DND-41 (cell line): ENCODE results near the gene CARD10.

Experiments used
- ATAC-seq: fragments of 200-7000 bp; cut with Tn5 transposase; 3 replicates; pipeline ENCODE4 v1.9.1; 2021; ENCODE audit warnings: low read depth; ENCODE audit not compliant: insufficient read depth
- DNase-seq: peaks from one replicate; pipeline ENCODE4 v3.0.0-alpha.2; 2020
- H2AFZ ChIP-seq: 2 replicates; pipeline ENCODE4 v1.6.0; 2012; ENCODE audit warnings: low read depth, low read length
- H3K27ac ChIP-seq: 2 replicates; pipeline ENCODE4 v1.5.1; 2012; ENCODE audit warnings: low read length, inconsistent platforms
- H3K27me3 ChIP-seq: fragments of 200-600 bp; sonication (generic); 2 replicates; pipeline ENCODE4 v1.6.0; 2012; ENCODE audit warnings: low read length, mild to moderate bottlenecking, inconsistent platforms; ENCODE audit not compliant: insufficient read depth, poor library complexity
- H3K36me3 ChIP-seq: 2 replicates; pipeline ENCODE4 v1.5.1; 2012; ENCODE audit warnings: low read length, inconsistent platforms; ENCODE audit not compliant: insufficient read depth
- H3K4me1 ChIP-seq: 2 replicates; pipeline ENCODE4 v1.5.1; 2012; ENCODE audit warnings: mild to moderate bottlenecking, low read length; ENCODE audit not compliant: insufficient read depth
- H3K4me2 ChIP-seq: 2 replicates; pipeline ENCODE4 v1.6.0; 2012; ENCODE audit warnings: mild to moderate bottlenecking, moderate library complexity, low read length, inconsistent platforms; ENCODE audit not compliant: insufficient read depth
- H3K4me3 ChIP-seq, 2 experiments: fragments of 200-600 bp in 1 of 2; shearing (Covaris generic) in 1 of 2; 2 replicates each; pipeline ENCODE4 v1.5.1; 2012 to 2016; ENCODE audit warnings: inconsistent platforms in 2 of 2, low read length in 2 of 2, mild to moderate bottlenecking in 2 of 2, low read depth in 1 of 2, moderate library complexity in 1 of 2
- H3K79me2 ChIP-seq: 2 replicates; pipeline ENCODE4 v1.6.0; 2012; ENCODE audit warnings: low read length, inconsistent platforms; ENCODE audit not compliant: insufficient read depth
- H3K9ac ChIP-seq: 2 replicates; pipeline ENCODE4 v1.6.0; 2012; ENCODE audit warnings: low read depth, mild to moderate bottlenecking, inconsistent platforms, low read length, moderate library complexity
- H3K9me3 ChIP-seq: 2 replicates; pipeline ENCODE4 v1.5.1; 2012; ENCODE audit warnings: low read length, moderate library complexity, mild to moderate bottlenecking, inconsistent platforms; ENCODE audit not compliant: insufficient read depth, severe bottlenecking
- H4K20me1 ChIP-seq: 2 replicates; pipeline ENCODE4 v1.6.0; 2012; ENCODE audit warnings: low read length; ENCODE audit not compliant: insufficient read depth
- CTCF ChIP-seq: IDR thresholded peaks from 2 replicates; pipeline ENCODE4 v1.5.1; 2012; ENCODE audit warnings: borderline replicate concordance, low read length, moderate library complexity, mild to moderate bottlenecking; ENCODE audit not compliant: poor library complexity, severe bottlenecking; ENCODE audit errors: extremely low read depth
- EZH2 ChIP-seq: IDR thresholded peaks from 3 replicates; pipeline ENCODE4 v1.6.1; 2012; ENCODE audit warnings: borderline replicate concordance, low read depth, mild to moderate bottlenecking, moderate library complexity, low read length, inconsistent platforms; ENCODE audit not compliant: severe bottlenecking

CARD10 gene

DNA sequence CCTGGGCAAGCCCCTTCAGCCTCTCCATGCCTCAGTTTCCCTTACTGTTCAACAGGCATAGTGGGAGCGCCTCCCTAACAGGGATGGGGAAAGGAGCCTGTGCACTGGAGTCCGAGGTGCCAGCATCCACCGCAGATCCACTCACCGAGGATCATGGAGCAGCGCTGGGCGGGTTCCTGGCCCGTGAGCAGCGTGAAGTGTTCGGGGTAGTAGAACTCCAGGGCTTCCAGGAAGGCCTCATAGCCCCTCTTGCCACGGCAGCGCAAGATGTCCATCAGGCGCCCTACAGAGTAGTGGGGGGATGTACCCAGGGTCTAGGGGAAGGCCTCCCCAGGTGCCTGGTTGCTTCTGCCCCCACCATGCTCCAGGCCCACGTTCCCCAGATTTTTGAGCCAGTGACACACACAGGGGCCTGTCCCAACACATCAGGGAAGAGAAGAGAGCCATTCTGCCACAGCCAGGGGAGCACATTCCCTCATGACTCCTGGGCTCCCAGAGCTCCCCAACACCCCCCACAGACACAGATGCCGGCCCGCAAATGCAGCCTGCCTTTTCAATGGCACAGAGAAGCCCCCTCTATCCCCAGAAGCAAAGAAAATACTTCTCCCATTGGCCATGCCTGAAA, 1.3 kb downstream of the CARD10 start:
- H2AFZ ChIP-seq: no peak overlapping the region
- TF ChIP-seq CTCF (no peak), EZH2 (no peak)
- H3K79me2 ChIP-seq: no peaks in the 10 kb centered on the region
- H3K27me3 ChIP-seq: peaks cover 19% of the 10 kb centered on the region
- H3K9ac ChIP-seq: no peak overlapping the region
- no peak overlapping the region for H3K4me2 ChIP-seq
- no peaks in the 10 kb centered on the region for H3K36me3 ChIP-seq
- H4K20me1 ChIP-seq: no peaks in the 10 kb centered on the region
- no peak overlapping the region for H3K4me3 ChIP-seq
- no peaks in the 10 kb centered on the region for H3K9me3 ChIP-seq
- ATAC-seq (no peak), DNase-seq (no peak)
- H3K27ac ChIP-seq: no peak overlapping the region
- H3K4me1 ChIP-seq: no peaks in the 10 kb centered on the region

- TF ChIP-seq EZH2: no peak
- no peak for TF ChIP-seq CTCF
- H3K4me1 ChIP-seq: no peaks in the 10 kb centered on the region
- no peak overlapping the region for H2AFZ ChIP-seq
- DNase-seq (no peak), ATAC-seq (no peak)
- peaks cover 13% of the 10 kb centered on the region for H3K27me3 ChIP-seq
- H3K79me2 ChIP-seq: no peaks in the 10 kb centered on the region
- H3K4me2 ChIP-seq: no peak overlapping the region
- no peaks in the 10 kb centered on the region for H4K20me1 ChIP-seq
- H3K4me3 ChIP-seq: no peak overlapping the region
- H3K9ac ChIP-seq: no peak overlapping the region
- H3K9me3 ChIP-seq: no peaks in the 10 kb centered on the region
- H3K36me3 ChIP-seq: no peaks in the 10 kb centered on the region
- H3K27ac ChIP-seq: no peak overlapping the region
These were observed 2.8 kb downstream of the CARD10 start for GRCh38 chr22:37516456-37516855.

- Histone ChIP-seq H2AFZ (no peak overlapping the region), H3K27me3 (peaks cover 13% of the 10 kb centered on the region), H3K9ac (no peak overlapping the region), H3K4me1 (no peaks in the 10 kb centered on the region), H3K27ac (no peak overlapping the region), H3K4me3 (no peak overlapping the region), H3K4me2 (no peak overlapping the region), H3K9me3 (no peaks in the 10 kb centered on the region), H3K36me3 (no peaks in the 10 kb centered on the region), H3K79me2 (no peaks in the 10 kb centered on the region), H4K20me1 (no peaks in the 10 kb centered on the region)
- TF ChIP-seq EZH2 (no peak), CTCF (no peak)
- DNase-seq (no peak), ATAC-seq (no peak)
These were observed 3.3 kb downstream of the CARD10 start for GRCh38 chr22:37515901-37516300.

GRCh38 chr22:37514526-37515051, 4.6 kb downstream of the CARD10 start:
- Histone ChIP-seq H3K27ac (no peak overlapping the region), H3K9me3 (no peaks in the 10 kb centered on the region), H4K20me1 (no peaks in the 10 kb centered on the region), H3K4me3 (no peak overlapping the region), H3K9ac (no peak overlapping the region), H3K4me1 (no peaks in the 10 kb centered on the region), H3K4me2 (no peak overlapping the region), H3K79me2 (no peaks in the 10 kb centered on the region), H3K36me3 (no peaks in the 10 kb centered on the region), H2AFZ (no peak overlapping the region), H3K27me3 (peaks cover 13% of the 10 kb centered on the region)
- no peak for DNase-seq
- TF ChIP-seq CTCF (no peak), EZH2 (no peak)
- ATAC-seq: no peak
